NCI-H1930 (cell line): ENCODE data around the gene CDK14.

Experiments
- DNase-seq, 2 experiments: peaks; one replicate each; lab custom pipeline; 2025; lab: John Stamatoyannopoulos, UW

Gene CDK14

DNA sequence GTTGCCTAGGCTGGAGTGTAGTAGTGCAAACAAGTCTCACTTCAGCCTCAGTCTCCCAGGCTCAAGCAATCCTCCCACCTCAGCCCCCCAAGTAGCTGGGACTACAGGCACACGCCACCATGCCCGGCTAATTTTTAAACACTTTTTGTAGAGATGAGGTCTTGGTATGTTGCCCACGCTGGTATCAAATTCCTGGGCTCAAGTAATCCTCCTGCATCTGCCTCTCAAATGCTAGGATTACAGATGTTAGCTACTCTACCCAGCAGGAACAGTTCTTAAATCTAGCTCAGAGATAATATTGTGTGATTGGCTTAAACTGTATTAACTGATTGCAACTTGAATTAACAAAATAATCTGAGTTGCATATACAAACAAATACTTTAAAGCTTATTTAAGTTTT, 82.9 kb downstream of the CDK14 start:
- DNase-seq: no peak

DNA sequence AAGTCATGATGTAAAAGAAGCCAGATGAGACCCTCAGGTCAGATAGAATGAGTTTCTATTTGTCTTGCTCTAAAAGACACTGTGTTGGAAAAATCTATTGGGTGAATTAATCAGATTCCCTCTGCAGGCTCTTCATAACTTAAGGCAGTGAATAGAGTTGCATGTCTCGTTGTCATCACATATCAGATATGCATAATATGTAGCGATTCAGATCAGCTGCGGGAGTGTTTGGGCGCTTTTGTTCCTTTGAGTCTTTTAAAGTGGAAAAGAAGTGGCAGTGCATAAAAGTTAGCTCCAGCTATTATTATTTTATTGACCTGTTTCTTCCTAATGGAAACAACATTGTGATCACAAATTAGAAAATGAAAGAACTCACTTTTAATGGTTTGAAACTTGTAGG, 84.4 kb downstream of the CDK14 start:
- DNase-seq: no peak

DNA sequence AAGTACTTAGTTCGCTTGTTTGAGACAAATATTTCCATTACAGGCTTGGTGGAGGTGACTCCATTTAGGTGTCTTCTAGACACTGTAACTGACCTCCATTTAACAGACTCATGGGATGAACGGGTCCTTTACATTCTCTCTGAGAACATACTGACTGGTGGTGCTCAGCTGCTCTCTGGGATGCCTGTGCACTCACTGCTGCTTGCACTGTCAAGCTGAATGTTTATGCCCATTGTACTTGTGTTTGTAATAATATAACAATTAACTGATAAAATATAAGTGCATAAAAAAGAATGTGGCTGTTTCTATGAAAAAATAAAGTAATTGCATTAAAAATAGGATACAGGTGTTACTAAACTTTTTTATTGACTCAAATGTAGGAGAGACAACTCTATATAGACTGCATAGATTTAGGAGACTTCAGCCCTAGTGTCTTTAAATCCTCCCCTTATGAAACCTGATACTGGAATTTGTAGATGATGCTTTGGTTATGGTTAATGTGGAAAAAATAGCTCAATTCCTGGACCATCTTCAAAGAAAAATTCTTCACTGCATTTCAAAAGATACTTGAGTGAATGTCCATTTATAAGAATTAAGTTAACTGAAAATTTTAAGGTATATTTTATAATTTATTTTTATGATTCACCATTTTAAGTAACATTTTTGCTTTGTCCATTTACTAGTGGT, 85.4 kb downstream of the CDK14 start:
- DNase-seq: no peak

DNA sequence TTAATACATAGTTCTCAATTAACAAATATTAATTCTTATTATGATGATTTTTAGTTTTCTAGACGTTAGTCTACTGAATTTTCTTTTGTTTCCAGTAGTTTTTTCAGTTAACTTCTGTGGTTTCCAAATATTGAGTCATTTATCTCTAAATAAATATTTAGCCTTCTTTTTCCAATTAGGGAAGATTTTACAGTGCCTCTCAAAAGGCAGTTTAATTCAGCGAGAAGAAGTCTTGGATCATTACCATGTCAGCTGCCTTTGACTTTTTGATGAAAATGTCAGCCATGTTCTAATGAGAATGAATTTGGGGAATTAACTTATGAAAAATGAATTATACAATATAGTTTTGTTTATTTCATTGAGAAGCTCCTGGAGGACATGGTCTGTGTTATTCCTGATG, 90.0 kb downstream of the CDK14 start:
- DNase-seq: no peak

DNA sequence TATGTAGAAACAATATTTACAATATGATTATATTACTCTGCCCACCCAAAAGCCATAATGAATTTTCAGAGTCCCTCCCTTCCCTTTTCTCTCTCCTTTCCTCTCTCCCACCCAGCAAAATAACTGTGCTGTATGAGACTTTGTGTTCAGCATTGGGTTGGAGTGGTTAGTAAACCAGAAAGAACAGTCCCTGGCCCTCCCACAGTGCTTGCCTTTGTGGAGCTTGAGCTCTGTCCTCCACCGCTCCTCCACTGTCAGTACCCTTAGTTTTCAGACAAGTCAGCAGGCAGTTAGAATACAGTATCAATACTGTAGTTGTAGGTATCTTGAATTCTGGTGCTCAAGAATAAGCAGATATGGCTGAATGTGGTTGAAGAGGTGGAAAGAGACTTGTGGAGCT, 92.7 kb downstream of the CDK14 start:
- DNase-seq: no peak

DNA sequence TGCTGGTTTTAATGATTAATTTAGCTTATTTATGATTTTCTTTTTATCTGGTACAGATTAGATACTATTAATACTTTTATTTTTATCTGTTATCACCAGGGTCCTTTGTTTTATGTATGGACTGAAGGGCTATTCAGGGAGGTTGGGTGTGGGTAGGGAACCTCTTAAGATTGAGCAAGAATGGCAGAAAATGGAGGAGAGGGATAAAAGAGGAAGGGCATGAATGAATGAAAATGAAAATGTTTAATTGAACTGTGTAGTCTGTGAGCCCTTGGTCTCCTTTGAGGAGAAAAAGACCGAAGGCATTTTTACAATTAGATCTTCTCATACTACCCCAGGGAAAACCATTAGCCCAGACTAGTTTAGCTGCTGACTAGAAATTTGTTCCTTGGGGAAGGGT, 93.1 kb downstream of the CDK14 start:
- no peak for DNase-seq

DNA sequence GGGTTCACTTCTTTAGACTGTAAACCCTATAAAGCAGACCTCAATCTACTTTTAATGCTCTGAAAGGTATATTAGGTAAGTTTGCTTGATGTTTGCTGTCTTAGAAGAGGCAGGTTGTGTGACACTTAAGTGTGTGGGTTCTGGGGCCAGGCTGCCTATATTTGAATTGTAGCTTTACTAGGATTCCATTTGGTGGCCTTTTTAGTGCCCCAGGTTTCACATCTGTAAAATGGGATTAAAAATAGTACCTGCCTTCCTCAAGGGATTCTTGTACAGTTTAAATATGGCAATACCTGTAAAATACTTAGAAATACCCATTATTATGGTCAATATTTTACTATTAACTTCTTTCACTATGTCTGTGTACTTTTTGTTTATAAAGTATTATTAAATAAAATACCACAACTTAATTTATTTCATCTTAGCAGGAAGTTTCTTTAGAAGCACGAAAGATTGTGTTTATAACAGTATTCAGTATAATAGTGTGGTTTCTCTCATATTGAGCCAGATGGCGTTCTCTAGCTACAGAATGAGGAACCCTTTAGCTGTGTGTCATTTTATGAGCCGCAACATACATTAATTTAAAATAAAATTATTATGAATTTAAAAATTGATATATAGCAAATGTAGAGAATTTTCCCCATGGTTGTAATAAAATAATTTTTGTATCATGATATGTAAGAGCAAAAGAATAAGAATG, 94.2 kb downstream of the CDK14 start:
- DNase-seq: no peak

DNA sequence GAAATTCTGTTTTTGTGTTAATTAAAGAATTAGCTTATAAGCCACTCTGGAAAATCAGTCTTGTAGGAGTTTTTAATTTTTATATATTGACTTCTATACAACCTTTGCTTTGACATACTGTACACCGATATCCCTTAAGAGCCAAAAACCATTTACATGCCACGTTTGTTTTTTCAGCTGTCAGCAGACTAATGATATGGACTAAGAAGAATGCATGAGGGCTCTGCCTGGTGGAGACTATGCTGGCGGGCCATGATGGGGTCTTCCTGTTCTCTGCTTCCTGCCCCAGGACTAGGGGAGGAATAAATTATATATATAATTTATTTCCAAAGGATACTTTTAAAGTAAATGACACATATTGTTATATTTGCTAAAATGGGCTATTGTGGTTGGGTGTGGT, 96.3 kb downstream of the CDK14 start:
- no peak for DNase-seq

DNA sequence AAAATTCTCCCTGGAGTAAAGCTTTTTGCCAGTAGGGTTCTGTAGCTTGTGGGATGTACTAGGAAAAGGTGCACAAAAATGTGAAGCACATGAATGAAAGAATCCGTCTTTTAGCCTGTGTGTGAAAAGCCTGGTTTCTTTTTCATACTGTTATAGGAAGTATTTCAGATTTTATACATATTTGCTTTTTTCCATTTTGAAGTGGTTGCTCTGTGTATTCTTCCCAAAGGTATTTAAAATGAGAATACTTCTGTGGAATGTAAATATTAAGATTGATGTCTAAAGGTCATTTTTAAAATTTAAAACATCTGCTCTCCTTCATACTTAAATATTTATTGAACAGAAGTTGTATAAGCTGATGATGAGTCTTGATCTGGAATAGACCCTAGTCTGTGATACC, 96.8 kb downstream of the CDK14 start:
- no peak for DNase-seq

DNA sequence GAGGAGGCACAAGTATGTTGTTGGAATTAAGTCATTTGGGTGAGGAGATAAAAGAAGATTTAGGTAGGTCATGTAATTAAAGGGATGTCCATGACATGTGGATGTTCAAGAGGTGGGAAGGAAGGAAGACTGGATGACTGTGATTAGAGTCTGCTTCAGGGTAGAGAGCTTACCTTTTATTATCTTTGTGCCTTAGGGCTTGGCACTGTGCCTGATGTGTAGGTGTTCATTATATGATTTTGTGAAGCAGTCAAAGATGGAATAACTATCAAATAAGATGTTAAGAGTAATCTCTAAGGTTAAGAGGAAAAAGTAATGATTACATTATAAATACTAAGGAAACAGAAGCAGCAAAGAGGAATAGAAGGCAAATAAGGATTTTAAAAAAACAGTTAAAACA, 97.8 kb downstream of the CDK14 start:
- no peak for DNase-seq

DNA sequence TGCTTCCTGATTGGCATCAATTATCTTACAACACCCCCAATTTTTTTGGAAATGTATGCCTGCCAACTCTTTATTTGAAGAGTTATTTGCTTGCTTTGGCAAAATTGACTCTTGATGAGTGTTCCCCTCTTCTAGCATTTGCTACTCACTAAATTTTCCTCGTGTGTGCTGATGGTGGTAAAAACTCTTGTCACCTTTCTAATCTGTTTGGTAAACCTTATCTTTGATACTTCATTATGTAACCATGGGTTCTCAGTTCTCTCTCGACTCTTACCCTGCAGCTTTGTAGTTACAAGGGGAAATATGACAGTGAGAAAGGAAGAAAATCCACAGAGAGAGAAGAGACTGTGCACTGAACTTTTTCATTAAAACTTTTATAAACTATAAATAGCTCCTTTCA, 102.5 kb downstream of the CDK14 start:
- no peak for DNase-seq

DNA sequence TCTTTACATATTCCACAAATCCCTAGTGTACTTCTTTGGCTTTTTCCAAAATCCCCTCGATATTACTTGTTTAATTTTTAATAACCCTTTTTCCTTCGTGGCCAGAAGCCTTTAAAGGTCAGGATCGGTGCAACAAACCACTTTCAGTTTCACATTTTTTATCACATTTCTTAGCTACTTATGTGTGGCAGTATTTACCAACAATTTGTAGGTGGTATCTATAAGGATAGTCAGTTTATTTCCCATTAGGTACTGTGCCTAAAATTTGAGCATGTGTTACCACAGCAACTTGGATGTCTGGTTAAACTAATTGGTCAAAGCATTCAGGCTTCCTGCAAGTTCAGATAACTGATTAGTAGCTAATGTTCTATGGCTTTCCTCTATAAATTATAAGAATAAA, 104.9 kb downstream of the CDK14 start:
- no peak for DNase-seq

DNA sequence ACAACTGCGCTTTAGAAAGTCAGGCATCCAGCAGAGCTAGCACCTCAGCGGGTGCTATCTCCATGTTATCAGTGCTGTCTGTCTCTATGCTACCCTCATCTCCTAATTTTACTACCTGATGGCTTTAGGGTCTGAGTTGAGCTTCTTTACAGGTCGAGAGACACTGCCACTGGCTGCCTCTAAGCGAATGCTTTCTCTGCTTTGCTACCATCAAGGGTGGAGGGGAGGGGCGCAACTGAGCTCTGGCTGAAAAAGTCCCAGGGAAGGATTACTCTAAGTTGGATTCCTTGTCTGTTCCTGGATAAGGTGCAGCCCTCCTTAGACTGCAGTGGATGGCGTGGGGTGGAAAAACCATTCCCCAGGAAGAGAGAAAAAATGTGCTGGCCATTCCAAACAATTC, 105.7 kb downstream of the CDK14 start:
- no peak for DNase-seq

DNA sequence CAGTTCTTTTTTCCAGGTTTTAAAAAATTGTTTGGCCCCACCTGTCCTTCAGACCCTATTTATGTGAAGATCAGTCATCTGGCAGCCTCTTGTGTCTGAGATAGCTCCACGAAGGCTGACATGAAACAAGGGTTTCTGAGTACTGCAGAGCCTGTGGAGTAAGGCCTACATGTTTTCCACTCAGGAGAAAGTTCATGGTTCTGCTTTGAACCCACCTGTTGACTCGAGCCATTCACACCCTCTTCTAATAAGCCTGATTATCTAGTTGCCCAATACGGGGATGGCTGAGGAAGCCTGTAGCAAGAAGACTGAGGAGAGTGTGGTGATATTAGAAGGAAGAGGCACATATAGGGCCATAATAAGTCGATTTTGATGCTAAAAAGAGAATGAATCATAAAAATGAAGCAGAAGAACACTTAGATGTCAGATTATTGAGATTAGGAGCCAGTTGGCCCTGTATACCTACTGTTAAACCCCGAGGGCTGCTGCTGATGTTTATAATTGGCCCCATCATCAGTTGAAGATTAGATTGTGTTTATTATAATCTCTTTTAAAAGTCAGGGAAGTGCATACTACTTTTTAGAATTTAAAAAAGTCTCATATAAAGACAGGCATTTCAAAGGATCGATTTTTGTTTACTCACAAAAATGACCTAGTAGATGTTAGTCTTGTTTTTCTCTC, 109.4 kb downstream of the CDK14 start:
- no peak for DNase-seq

DNA sequence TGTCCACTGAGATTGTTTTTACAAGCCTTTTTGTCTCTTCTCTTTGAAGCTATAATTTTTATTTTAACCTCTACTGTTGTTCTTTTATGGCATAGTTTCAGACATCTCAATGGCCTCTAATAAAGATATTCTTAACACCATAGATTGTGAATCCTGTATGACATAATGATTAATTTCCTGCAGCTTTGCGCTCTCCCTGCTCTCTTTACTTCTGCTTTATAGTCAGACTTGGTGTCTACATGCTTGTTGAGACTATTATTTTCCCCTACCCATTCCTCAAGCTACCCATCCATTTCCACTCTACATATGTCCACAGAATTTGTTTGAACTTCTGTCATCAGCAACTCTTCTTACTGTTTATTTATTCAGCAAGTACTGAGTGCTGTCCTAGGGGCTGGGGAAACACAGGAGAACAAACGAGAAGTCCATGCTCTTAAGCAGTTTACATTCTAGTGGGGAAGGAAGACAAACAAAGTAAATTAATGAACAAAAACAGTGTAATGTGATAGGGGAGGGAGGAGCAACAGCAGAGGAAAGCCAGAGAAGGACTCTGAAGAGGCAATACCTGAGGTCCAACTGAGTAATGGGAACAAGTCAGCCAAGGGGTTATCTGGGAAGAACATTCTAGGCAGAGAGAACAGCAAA, 110.1 kb downstream of the CDK14 start:
- DNase-seq: no peak

DNA sequence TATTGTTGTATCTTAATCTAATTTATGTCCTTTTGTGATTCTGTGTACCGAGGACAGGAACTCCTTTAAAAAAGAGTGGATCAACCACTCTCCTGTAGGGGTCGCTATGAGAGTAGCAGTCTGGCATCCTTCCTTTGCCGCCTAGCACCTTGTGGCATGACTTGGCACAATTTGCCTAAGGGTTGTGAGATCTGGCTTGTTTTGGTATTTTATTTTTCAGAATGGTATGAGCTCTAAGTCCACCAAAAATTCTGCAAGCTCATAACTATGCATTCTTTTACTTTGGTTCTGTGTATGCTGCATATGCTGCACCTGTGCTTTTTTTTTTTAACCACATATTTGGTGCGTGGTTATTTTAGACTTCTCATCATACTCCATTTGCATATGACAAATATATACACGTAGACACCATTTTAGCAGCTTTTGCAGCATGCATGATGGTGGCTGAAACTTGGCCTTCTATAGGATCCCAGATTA, 112.8 kb downstream of the CDK14 start:
- no peak for DNase-seq

DNA sequence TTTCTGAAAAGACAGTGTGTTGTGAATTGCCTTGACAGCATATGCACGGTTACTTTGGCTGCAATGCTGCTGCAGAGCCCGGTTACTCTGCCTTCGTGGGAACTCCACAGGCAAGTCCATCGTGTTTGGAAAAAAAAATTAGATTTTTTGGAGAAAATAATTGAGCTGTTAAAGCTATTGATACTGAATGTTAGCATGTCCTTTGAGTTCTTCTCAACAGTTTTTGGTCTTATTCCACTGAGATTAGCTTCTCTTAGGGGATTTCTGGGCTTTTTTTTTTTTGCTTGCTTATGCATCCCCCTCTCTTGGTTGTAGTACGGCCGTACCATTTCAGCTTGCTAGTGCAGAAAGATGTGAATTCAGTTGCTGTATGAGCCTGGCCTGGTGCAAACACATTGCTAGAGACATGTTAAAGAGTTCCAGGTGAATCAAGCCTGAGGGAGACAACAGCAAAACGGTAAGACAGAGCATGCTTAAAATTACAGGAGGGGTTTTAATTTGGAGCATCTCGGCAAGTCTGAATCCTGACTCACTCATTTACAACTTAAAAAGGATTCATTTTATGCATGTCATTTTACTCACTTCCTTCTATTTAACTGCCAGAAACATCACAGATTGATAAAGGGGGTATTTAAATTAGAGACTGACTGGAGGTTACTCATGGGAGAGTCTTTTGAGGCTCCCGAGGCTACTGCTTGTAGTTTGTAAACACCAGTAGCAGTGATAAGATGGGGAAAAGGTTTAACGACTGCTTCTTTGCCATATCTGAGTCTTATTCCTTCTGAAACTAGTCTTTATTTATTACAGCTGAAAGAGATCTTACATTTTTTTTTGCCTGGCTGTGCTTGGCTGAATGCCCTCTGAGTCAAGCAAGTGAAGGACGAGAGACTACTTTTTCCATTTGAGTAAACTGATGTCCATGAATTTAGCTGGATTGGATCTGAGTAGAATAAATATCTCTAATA, 113.7 kb downstream of the CDK14 start:
- no peak for DNase-seq

DNA sequence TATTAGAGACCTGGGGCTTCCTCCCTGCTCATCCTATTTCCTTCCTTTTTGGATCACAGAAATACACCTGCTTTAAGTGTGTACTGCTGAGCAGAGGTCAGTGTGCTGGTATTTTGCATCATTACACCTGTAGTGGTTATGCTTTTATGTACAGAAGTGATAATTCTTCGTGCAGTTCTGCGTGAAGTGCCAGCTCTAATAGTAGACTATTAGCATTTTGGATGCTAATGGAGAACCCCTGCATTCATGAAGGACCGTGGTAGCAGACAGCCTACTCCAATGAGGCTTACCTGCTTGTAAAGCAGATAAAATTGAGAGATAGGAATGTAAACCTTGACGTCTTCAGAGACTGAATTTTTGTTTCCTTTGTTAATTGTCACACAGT, 114.3 kb downstream of the CDK14 start:
- no peak for DNase-seq

DNA sequence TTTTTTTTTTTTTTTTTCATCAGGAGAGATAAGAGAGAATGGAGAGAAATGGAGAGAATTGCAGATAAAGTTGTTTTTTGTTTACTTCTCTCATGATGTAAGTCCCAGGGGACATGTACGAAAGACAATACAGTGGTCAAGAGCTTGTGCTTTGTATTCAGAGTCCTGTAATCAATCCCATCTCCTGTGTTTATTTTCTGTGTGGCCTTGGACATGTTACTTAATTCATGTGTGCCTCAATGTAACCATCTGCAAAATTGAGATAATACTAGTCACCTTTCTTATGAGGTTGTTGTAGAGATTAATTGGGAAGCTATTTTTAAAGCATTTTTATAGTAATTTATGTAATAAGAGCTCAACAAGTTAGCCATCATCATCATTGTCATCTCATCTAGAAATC, 117.5 kb downstream of the CDK14 start:
- no peak for DNase-seq

DNA sequence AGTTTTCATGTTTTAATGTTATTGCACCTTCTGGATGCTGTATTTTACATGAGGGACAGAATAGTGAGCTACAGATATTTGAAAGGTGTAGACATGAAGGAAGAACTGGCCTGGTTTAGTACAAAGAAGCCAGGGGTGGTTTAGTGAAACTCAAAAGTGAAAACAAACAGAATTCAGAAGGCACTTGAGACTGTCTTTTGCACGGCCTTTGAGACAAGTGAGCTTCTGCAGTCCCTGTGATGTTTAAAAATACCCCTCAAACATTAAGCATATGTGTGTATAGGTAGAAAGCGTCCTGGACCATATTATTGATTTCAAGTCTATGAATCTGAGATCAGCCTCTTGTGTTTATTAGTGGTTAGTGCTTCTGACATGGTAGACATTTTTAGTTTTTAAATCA, 118.9 kb downstream of the CDK14 start:
- DNase-seq: no peak

DNA sequence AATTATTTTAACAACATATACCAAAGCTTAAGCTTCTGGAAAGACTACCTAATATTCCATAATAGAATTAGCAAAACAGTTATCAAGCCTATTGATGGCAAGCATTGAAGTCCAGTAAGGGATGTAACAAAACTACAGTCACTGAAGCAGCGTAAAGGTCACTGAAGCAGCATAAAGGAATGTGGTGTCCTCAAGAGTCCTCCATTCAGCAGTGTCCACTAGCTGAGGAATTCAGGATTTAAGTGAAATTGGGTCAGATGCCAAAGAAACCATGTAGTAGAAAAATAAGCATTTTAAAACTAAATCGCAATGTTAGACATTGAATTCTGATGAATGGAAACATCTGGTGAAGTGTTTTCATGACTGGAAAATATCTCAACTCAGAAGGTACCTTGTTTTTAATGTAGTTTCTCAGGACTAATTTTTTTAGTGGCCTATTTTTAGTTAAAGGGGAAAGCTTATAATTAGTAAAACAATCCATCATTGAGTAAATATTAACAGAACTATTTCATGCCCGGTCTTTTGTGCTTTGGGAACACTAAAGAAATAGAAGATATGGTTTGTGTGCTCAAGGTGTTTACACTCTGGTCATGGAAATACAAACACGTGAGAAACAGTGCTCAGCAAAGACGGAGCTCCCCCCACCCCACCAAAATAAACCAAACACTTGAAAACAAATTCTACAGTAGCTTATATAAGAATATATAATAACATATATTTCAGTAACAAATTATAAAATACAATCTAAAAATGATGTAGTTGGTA, 121.4 kb downstream of the CDK14 start:
- no peak for DNase-seq
